HG02884 (cell line): Measurements from ENCODE around the gene SFTA2.
"Not testable (repeated sequence)": the region's sequence is repeated elsewhere in the genome, so short reads cannot be mapped to it uniquely, and the experiment has no call there.

Experiments
- ATAC-seq: cut with Tn5 transposase; IDR thresholded peaks from one replicate; pipeline ENCODE4 v1.9.1; 2021; ENCODE audit warnings: mild to moderate bottlenecking, moderate library complexity; ENCODE audit not compliant: unreplicated experiment

SFTA2 gene

GRCh38 chr6:30931969-30932645 is at the start of gene SFTA2:
SFTA2 (minus strand) TSS chr6:30932170; CDS start chr6:30932096, 74 bp downstream.
- ATAC-seq, result no peak

GRCh38 chr6:30979690-30980089 is 47.7 kb upstream of the SFTA2 start:
- ATAC-seq, result no peak

- ATAC-seq, result no peak
Observed at GRCh38 chr6:30979141-30979540, 47.2 kb upstream of the SFTA2 start.

- ATAC-seq, result no peak
Observed at GRCh38 chr6:30974490-30975252, 42.7 kb upstream of the SFTA2 start.

- no peak for ATAC-seq
Observed at GRCh38 chr6:30972816-30973215, 40.8 kb upstream of the SFTA2 start.

GRCh38 chr6:30970946-30971345 is 39.0 kb upstream of the SFTA2 start:
- ATAC-seq, result no peak

DNA sequence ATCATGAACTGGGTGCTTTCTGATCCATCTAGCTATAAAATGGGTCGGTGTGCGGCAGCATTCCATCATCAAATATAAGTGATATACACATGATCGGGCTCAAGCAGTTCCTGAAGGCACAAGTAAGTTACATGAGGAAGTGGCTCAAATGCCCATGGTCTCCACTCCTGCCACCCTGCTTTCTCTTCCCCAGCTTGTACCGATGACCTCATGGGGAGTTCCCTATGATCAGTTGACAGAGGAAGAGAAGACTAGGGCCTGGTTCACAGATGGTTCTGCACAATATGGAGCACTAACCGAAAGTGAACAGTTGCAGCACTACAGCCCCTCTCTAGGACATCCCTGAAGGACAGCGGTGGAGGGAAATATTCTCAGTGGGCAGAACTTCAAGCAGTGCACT is 37.2 kb upstream of the SFTA2 start:
- ATAC-seq, result not testable (repeated sequence)

- no peak for ATAC-seq
Observed at GRCh38 chr6:30966154-30966553, 34.2 kb upstream of the SFTA2 start.

- ATAC-seq, result no peak
Observed at GRCh38 chr6:30965140-30965601, 33.2 kb upstream of the SFTA2 start.

GRCh38 chr6:30964075-30964474 is 32.1 kb upstream of the SFTA2 start:
- no peak for ATAC-seq

GRCh38 chr6:30963641-30964040 is 31.7 kb upstream of the SFTA2 start:
- no peak for ATAC-seq

GRCh38 chr6:30962716-30963115 is 30.7 kb upstream of the SFTA2 start:
- no peak for ATAC-seq

DNA sequence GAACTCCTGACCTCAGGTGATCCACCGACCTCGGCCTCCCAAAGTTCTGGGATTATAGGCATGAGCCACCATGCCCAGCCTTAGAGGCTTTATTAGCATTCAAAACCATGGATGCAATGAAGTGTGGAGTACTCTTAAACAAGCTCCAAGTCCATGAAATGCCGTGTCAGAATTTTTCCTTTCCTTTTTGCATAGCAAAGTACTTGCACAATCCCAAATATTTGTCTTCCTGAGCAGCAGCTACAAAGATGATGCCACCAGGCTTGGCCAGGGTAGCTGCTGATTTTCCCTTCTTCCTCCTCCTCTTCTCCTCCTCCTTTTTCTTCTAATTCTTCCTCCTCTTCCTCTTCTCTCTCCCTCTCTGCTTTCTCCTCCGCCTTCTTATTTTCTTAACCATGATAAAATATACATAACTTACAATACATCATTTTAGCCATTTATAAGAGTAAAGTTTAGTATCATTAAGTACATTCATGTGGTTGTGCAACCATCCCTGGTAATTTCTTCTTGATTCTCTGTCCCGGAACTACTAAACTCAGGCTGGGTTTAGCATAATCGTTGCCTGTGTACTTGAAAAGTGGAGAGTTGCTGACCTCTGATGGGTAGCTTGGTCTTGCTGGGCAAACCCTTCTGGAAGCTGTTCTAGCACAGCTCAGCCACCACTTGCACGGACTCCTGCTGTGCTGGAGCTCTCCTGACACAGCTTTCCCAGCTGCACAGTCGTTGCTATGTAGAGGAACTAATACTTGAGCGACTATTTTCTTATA is 29.1 kb upstream of the SFTA2 start:
- ATAC-seq, result no peak

DNA sequence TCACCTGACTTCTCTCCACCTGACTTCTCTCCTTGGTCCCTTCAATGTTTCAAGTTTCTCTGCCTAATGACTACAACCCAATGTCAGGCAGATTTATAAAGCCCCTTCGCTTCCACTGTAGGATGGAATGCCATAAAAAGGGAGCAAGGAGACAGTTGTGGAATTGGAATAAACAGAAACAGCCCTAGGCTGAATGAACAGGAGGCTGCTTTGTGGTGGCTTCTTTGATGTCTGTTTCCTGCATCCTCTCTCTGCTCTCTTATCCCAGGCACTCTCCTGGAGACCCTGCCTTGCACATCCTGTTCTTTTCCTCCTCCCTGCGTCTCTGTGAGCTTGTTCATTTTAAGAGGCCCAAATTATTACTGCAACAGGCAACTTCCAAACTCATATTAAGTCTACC is 25.7 kb upstream of the SFTA2 start:
- ATAC-seq, result no peak

DNA sequence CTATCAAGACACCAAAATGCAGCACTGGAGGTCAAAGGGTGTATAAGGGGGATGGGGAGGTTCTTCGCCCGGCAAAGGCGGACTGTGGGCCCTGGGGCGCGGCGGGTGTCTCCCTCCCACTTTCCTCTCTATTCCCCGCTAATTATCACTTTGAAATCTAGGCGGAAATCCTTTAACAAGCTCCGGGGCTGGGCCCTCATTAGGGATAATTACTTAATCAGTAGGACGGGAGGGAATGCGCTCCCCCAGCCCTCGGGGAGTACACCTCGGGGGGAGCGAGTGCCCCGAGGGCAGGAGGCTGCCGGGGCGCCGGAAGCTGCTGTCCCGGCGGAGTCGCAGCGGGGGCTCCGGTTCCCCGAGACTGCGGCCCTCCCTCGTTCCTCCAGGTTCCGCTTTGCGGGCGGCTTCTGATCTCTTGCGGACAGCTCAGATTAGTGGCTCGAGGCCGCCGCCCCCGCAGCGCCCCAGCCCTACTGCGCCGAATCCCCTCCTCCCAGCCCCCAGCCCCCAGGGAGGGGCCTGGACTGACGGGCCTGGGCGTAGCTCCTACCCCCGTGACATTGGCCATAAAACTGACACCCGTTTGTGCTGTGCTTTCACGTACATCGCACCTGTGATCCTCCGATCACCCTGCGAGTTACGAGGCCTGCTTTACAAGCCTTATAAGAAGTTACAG is 23.5 kb upstream of the SFTA2 start:
- no peak for ATAC-seq

- ATAC-seq, result no peak
Observed at GRCh38 chr6:30954631-30955366, 22.8 kb upstream of the SFTA2 start.

DNA sequence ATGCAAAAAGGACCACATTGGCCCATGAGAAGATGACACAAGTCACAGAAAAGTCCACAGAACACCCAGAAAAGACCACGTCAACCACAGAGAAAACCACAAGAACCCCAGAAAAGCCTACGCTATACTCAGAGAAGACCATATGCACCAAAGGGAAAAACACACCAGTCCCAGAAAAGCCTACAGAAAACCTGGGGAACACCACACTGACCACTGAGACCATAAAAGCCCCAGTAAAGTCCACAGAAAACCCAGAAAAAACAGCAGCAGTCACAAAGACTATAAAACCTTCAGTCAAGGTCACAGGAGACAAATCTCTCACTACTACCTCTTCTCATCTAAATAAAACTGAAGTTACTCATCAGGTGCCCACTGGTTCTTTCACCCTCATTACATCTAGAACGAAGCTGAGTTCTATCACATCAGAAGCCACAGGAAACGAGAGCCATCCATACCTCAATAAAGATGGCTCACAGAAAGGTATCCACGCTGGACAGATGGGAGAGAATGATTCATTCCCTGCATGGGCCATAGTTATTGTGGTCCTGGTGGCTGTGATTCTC is 20.0 kb upstream of the SFTA2 start:
- no peak for ATAC-seq

GRCh38 chr6:30948811-30949210 is 16.8 kb upstream of the SFTA2 start:
- ATAC-seq, result no peak

- ATAC-seq, result no peak
Observed at GRCh38 chr6:30947231-30947630, 15.3 kb upstream of the SFTA2 start.

DNA sequence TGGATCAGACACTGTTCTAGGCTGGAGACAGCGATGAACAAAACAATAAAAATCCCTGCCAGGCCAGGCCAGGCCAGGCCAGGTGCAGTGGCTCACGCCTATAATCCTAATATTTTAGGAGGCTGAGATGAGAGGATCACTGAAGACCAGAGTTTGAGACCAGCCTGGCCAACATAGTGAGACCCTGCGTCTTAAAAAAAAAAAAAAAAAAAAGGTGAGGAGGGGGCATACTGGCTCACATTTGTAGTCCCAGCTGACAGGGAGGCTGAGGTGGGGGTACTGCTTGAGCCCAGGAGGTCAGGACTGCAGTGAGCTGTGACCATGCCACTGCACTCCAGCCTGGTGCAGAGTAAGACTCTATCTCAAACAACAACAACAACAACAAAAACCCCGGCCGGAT is 13.3 kb upstream of the SFTA2 start:
- no peak for ATAC-seq
